Spleen (tissue), 11 donors: ENCODE data around the gene F11R. TPM values are rescaled to one million over a fixed set of nuclear protein-coding genes. Genes with fewer than 3 reads are reported as not detected.

Source experiments
- DNase-seq: peaks from one replicate; pipeline ENCODE4 v3.0.0-alpha.2; 2020
- H3K27ac ChIP-seq, 8 donors: fragments of 200-600 bp; sonication (generic) in 7 of 8; 1 replicate in 4 of 8; 2 replicates in 4 of 8; pipeline versions ENCODE4 v1.5.0 to v1.8.0; 2016 to 2021; ENCODE audit warnings: inconsistent platforms in 4 of 8, mild to moderate bottlenecking in 4 of 8, moderate library complexity in 1 of 8
- H3K27me3 ChIP-seq, 7 donors: fragments of 200-600 bp; sonication (generic) in 6 of 7; replicated peaks in 1 of 7; 1 replicate in 4 of 7; 2 replicates in 3 of 7; pipeline versions ENCODE4 v1.5.0 to v1.8.0; 2016 to 2021; ENCODE audit warnings: inconsistent platforms in 3 of 7, mild to moderate bottlenecking in 1 of 7
- H3K36me3 ChIP-seq, 6 donors: fragments of 200-600 bp; sonication (generic) in 5 of 6; 1 replicate in 4 of 6; 2 replicates in 2 of 6; pipeline versions ENCODE4 v1.5.0 to v1.8.0; 2016 to 2021; ENCODE audit warnings: inconsistent platforms in 2 of 6
- H3K4me1 ChIP-seq, 6 donors: fragments of 200-600 bp; sonication (generic) in 5 of 6; 1 replicate in 3 of 6; 2 replicates in 3 of 6; pipeline versions ENCODE4 v1.5.0 to v1.8.0; 2016 to 2021; ENCODE audit warnings: inconsistent platforms in 3 of 6
- H3K4me3 ChIP-seq, 8 donors: fragments of 200-600 bp; sonication (generic) in 7 of 8; 1 replicate in 4 of 8; 2 replicates in 4 of 8; pipeline versions ENCODE4 v1.5.0 to v1.8.0; 2016 to 2021; ENCODE audit warnings: inconsistent platforms in 4 of 8, mild to moderate bottlenecking in 4 of 8, moderate library complexity in 2 of 8
- H3K9me3 ChIP-seq, 8 donors: fragments of 200-600 bp; sonication (generic) in 7 of 8; 1 replicate in 4 of 8; 2 replicates in 4 of 8; pipeline versions ENCODE4 v1.5.0 to v1.8.0; 2016 to 2021; ENCODE audit warnings: inconsistent platforms in 4 of 8
- CTCF ChIP-seq, 11 experiments: fragments of 200-600 bp in 7 of 11; fragments of 450-650 bp in 4 of 11; sonication (generic) in 4 of 11; IDR thresholded peaks in 8 of 11; conservative IDR thresholded peaks in 3 of 11; 1 replicate in 7 of 11; 2 replicates in 4 of 11; pipeline versions ENCODE4 v1.4.0 to v1.8.0; 2016 to 2021; ENCODE audit warnings: antibody characterized with exemption in 11 of 11, inconsistent platforms in 4 of 11, mild to moderate bottlenecking in 1 of 11
- POLR2A ChIP-seq, 3 donors: fragments of 450-650 bp; IDR thresholded peaks; one replicate each; pipeline ENCODE4 v1.5.1; 2017; ENCODE audit warnings: antibody characterized with exemption in 3 of 3, mild to moderate bottlenecking in 1 of 3
- POLR2AphosphoS5 ChIP-seq, 3 donors: sonication (generic); formaldehyde crosslinking; IDR thresholded peaks; one replicate each; pipeline ENCODE4 v1.5.1; 2017; ENCODE audit warnings: antibody characterized with exemption in 3 of 3
- WGBS, 5 donors: extraction: QIAGEN DNeasy Blood & Tissue Kit in 3 of 5; methylation state at CpG; one replicate each; pipeline versions ENCODE4 v1.1.5 to v1.1.7; 2013 to 2018; 5-methylcytosine and 5-hydroxymethylcytosine counted together
- intact Hi-C: fragments of 100-400 bp; cut with DNase I; formaldehyde crosslinking; loops from one replicate; pipeline ENCODE4 v1.15.0; 2023; ENCODE audit warnings: low total_unique reads
- polyA plus RNA-seq, 3 donors: library from polyadenylated mRNA; stranded (reverse); fragments of 200-250 nt; gene quantifications; one replicate each; pipeline ENCODE4 v1.2.1, GENCODE V29; 2013
- total RNA-seq, 7 donors: library from RNA; depleted of rRNA in 3 of 7; stranded (reverse); fragments of >200 nt in 3 of 7; fragmentation: NEBNext Ultra II Directional in 4 of 7; extraction: Animal tissue kit (Norgen Biotek cat#: 25700) in 4 of 7; gene quantifications; one replicate each; pipeline versions ENCODE4 v1.1.0 to v1.2.1, GENCODE V29; 2016 to 2021
- donor health status: healthy with polysubstance abuse.
- donor health status: DM: no; HTN: no; CAD: no; lungs with moderate emphysema.
- donor health status: DM: no; HTN: no; CAD: no.
- donor health status: Bipolar disorder and iron deficiency.
- donor health status: healthy.
- donor health status: DM: no; HTN: no; CAD: no.
- donor health status: DM: yes; HTN: yes; CAD: no.

The F11R gene
- total and polyA plus RNA-seq, 10 donors = 6.4 to 77.2 (median 50.8) TPM

- Histone ChIP-seq H3K9me3 (no peaks in the 10 kb centered on the region), H3K27me3 (no peaks in the 10 kb centered on the region), H3K4me1 (peaks cover 0 to 52% (median 16%) of the 10 kb centered on the region in 6 donors), H3K4me3 (no peak overlapping the region), H3K27ac (peak overlapping the region in 1 of 8 donors; percentile 30), H3K36me3 (peaks cover 8 to 90% (median 78%) of the 10 kb centered on the region in 6 donors)
- TF ChIP-seq POLR2AphosphoS5 (IDR thresholded peaks at IDR 0.05) (peak in 2 of 3 donors; percentile 14 to 61), CTCF (IDR thresholded peaks at IDR 0.05 in 8 of 11, conservative IDR thresholded peaks at IDR 0.05 in 3 of 11) (no peak), POLR2A (IDR thresholded peaks at IDR 0.05) (no peak)
- DNase-seq = no peak
- 92 to 98% (median 94%) methylated on average over 10 of the region's 10 CpGs for WGBS, 5 donors
- intact Hi-C loops = no loop called here
Observed at GRCh38 chr1:161051219-161051618, 30.3 kb upstream of the F11R start.

- 94 to 100% (median 100%) methylated on average over 4 to 5 of the region's 5 CpGs for WGBS, 5 donors
- H3K4me1 ChIP-seq = peaks cover 5 to 57% (median 21%) of the 10 kb centered on the region in 6 donors
- no peak for DNase-seq
Observed at GRCh38 chr1:161048949-161049722, 28.2 kb upstream of the F11R start.

DNA sequence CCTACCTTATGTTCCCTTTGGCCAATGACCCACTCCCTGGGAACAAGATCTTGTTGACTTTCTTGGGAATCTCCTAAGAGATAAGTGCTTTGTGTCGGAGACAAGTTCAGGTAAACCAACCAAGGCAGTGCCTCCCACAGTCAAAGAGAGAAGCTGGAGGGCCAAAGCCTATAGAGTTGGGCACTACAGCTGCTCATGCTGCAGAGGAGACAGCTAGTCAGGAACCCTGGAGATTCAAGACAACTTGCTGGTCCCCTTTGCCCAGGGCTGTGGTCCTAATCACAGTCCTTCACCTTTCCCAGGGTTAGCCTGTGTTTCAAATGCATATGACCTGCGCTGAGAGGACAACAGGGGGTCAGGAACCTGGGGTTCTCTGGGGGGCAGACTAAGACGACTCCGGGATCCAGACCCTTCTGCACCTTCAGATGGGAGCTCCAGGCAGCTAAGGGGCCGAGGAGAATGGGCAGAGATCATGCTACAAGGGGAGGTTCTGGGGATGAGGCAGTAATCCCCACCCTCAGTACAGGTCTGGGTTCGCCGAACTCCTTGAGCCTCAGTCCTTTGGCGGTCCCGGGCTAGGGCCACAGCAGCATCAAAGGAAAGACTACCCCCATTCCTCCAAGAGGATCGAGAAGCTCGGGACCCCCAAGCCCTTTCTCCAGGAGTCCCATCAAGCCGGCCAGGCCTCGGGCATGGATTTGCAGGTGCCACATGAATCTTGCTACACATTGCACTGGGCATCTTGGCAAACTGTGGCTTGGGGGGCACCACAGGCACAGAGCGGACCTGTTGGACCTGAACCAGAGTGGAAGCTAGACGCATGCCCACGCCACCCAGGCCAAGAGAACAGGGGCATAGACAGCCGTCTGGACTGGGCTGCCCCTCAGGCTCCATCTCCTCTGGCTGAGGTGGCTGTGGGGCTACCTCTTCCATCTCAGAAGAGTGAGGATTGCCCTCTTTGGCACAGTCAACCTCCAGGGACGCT, 26.8 kb upstream of the F11R start:
- DNase-seq = no peak
- Histone ChIP-seq H3K9me3 (no peaks in the 10 kb centered on the region), H3K4me1 (peaks cover 18 to 71% (median 35%) of the 10 kb centered on the region in 6 donors), H3K27ac (peak overlapping the region; percentile 29 to 99 (median 98)), H3K36me3 (peaks cover 2 to 68% (median 55%) of the 10 kb centered on the region in 6 donors), H3K27me3 (no peaks in the 10 kb centered on the region), H3K4me3 (peak overlapping the region in 1 of 8 donors; percentile 91)
- intact Hi-C loops = loop anchor here (10.0 kb wide), 1 partner anchor 47 kb away; the partner anchor contains the start of gene KLHDC9
- WGBS, 5 donors = 94 to 99% (median 96%) methylated on average over 14 to 18 of the region's 18 CpGs
- TF ChIP-seq CTCF (IDR thresholded peaks at IDR 0.05 in 8 of 11, conservative IDR thresholded peaks at IDR 0.05 in 3 of 11) = no peak
- TF ChIP-seq POLR2AphosphoS5 (IDR thresholded peaks at IDR 0.05) = peak in 2 of 3 donors; percentile 46 to 74
- TF ChIP-seq POLR2A (IDR thresholded peaks at IDR 0.05) = no peak

More at GRCh38 chr1:161048949-161049722, 28.2 kb upstream of the F11R start:
- Histone ChIP-seq H3K4me3 (no peak overlapping the region), H3K27ac (peak overlapping the region in 7 of 8 donors; percentile 8 to 98 (median 43)), H3K36me3 (peaks cover 6 to 71% (median 64%) of the 10 kb centered on the region in 6 donors), H3K27me3 (no peaks in the 10 kb centered on the region), H3K9me3 (no peaks in the 10 kb centered on the region)
- TF ChIP-seq POLR2A (IDR thresholded peaks at IDR 0.05) (no peak), POLR2AphosphoS5 (IDR thresholded peaks at IDR 0.05) (peak; percentile 4 to 70 (median 32)), CTCF (IDR thresholded peaks at IDR 0.05 in 8 of 11, conservative IDR thresholded peaks at IDR 0.05 in 3 of 11) (no peak)
- intact Hi-C loops = loop anchor here (10.0 kb wide), 1 partner anchor 46 kb away; the partner anchor contains the start of gene KLHDC9
